K562 (cell line): ENCODE data around the gene SOX6. TPM values are rescaled to one million over a fixed set of nuclear protein-coding genes. Genes with fewer than 3 reads are reported as not detected.

Source experiments
- ATF7 ChIP-seq: fragments of 450-650 bp; IDR thresholded peaks from 2 replicates; pipeline ENCODE4 v1.7.1; 2014; ENCODE audit warnings: mild to moderate bottlenecking, moderate library complexity
- CEBPG ChIP-seq, 3 experiments: fragments of 200-800 bp in 1 of 3; sonication (Bioruptor generic) in 1 of 3; sonication (generic) in 1 of 3; formaldehyde crosslinking in 1 of 3; IDR thresholded peaks in 2 of 3; conservative IDR thresholded peaks in 1 of 3; 2 replicates each; pipeline versions ENCODE4 v1.6.1 to v1.8.0; 2016 to 2022; ENCODE audit warnings: missing compliant biosample characterization in 2 of 3, missing genetic modification characterization in 2 of 3, mild to moderate bottlenecking in 1 of 3, missing genetic modification reagents in 1 of 3
- DIDO1 ChIP-seq: fragments of 450-650 bp; IDR thresholded peaks from 2 replicates; pipeline ENCODE4 v1.6.1; 2016; ENCODE audit warnings: low read depth, missing biosample characterization, missing genetic modification characterization
- EHMT2 ChIP-seq: fragments of 450-650 bp; IDR thresholded peaks from 2 replicates; pipeline ENCODE4 v1.6.1; 2018; ENCODE audit warnings: antibody characterized with exemption
- SMC3 ChIP-seq: conservative IDR thresholded peaks from 2 replicates; pipeline ENCODE4 v1.6.1; 2011; ENCODE audit warnings: low read depth, low read length, improper control_type of control experiment; ENCODE audit not compliant: insufficient read depth
- SRSF3 ChIP-seq: fragments of 200-400 bp; formaldehyde crosslinking; IDR thresholded peaks from 2 replicates; pipeline ENCODE4 v1.6.1; 2016; ENCODE audit warnings: mild to moderate bottlenecking, low read length, moderate library complexity; ENCODE audit not compliant: insufficient read depth
- TAF1 ChIP-seq: IDR thresholded peaks from 2 replicates; pipeline ENCODE4 v1.6.1; 2011; ENCODE audit warnings: mild to moderate bottlenecking, low read length, moderate library complexity; ENCODE audit not compliant: insufficient read depth, control insufficient read depth, severe bottlenecking; ENCODE audit errors: extremely low read depth
- ZNF586 ChIP-seq: fragments of 450-650 bp; formaldehyde crosslinking; conservative IDR thresholded peaks from 2 replicates; pipeline ENCODE4 v1.4.0; 2020; ENCODE audit warnings: mild to moderate bottlenecking, moderate library complexity
- polyA plus RNA-seq, 8 experiments: library from polyadenylated mRNA; depleted of rRNA in 4 of 8; stranded (reverse) in 5 of 8; unstranded in 3 of 8; fragments of >200 nt; fragmentation: Nextera tagmentation in 2 of 8; fragmentation: Illumina TruSeq in 1 of 8; extraction: Ambion mirVana in 2 of 8; extraction: Trizol in 1 of 8; gene quantifications; 2 replicates each; pipeline versions ENCODE4 v1.2.1 to v1.2.3, GENCODE V29; 2011 to 2014; ENCODE audit warnings: inconsistent platforms in 1 of 8, missing spikeins in 1 of 8
- total RNA-seq, 7 experiments: library from RNA; depleted of rRNA in 6 of 7; stranded (reverse); fragments of >200 nt in 6 of 7; fragmentation: Illumina TruSeq in 2 of 7; extraction: Trizol in 2 of 7; gene quantifications; 2 replicates each; pipeline versions ENCODE4 v1.2.1 to v1.2.3, GENCODE V29; 2011 to 2021; ENCODE audit warnings: low replicate concordance in 1 of 7
- TF ChIP-seq, protein P1 (sequence below), 2 experiments: fragments of 450-650 bp; IDR thresholded peaks; 2 replicates each; pipeline ENCODE4 v1.6.1; 2016; ENCODE audit warnings: mild to moderate bottlenecking in 2 of 2, borderline replicate concordance in 1 of 2, low read depth in 1 of 2, moderate library complexity in 1 of 2
- TF ChIP-seq, protein P2 (sequence below): fragments of 450-650 bp; formaldehyde crosslinking; IDR thresholded peaks from 2 replicates; pipeline ENCODE4 v1.4.0; 2020; ENCODE audit warnings: mild to moderate bottlenecking, moderate library complexity

The SOX6 gene
- total and polyA plus RNA-seq, 9 of the 15 experiments (the other 6 are each of a cell fraction or from before 2014, with no cell fraction given), result 0.89 to 8.7 (median 5.7) TPM

DNA sequence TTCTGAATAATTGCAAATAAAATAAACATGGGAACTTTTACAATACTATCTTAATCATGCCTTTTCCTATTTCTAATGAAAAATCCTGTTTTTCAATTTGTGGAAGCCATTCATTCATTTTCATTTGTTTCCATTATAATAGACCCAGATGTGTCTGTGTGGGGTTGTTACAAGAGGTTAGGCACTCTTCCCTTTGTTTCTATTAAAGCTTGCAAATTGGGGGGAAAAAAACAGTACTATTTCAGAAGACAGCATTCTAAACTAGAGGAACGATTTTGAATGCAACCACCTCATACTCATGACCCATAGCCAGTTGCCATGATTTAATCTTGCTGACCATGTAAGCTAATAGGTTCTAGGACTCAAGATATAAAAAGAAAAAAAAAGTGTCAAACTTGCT is 175.5 kb downstream of the SOX6 start (continued):
- TF ChIP-seq, protein P1, sequence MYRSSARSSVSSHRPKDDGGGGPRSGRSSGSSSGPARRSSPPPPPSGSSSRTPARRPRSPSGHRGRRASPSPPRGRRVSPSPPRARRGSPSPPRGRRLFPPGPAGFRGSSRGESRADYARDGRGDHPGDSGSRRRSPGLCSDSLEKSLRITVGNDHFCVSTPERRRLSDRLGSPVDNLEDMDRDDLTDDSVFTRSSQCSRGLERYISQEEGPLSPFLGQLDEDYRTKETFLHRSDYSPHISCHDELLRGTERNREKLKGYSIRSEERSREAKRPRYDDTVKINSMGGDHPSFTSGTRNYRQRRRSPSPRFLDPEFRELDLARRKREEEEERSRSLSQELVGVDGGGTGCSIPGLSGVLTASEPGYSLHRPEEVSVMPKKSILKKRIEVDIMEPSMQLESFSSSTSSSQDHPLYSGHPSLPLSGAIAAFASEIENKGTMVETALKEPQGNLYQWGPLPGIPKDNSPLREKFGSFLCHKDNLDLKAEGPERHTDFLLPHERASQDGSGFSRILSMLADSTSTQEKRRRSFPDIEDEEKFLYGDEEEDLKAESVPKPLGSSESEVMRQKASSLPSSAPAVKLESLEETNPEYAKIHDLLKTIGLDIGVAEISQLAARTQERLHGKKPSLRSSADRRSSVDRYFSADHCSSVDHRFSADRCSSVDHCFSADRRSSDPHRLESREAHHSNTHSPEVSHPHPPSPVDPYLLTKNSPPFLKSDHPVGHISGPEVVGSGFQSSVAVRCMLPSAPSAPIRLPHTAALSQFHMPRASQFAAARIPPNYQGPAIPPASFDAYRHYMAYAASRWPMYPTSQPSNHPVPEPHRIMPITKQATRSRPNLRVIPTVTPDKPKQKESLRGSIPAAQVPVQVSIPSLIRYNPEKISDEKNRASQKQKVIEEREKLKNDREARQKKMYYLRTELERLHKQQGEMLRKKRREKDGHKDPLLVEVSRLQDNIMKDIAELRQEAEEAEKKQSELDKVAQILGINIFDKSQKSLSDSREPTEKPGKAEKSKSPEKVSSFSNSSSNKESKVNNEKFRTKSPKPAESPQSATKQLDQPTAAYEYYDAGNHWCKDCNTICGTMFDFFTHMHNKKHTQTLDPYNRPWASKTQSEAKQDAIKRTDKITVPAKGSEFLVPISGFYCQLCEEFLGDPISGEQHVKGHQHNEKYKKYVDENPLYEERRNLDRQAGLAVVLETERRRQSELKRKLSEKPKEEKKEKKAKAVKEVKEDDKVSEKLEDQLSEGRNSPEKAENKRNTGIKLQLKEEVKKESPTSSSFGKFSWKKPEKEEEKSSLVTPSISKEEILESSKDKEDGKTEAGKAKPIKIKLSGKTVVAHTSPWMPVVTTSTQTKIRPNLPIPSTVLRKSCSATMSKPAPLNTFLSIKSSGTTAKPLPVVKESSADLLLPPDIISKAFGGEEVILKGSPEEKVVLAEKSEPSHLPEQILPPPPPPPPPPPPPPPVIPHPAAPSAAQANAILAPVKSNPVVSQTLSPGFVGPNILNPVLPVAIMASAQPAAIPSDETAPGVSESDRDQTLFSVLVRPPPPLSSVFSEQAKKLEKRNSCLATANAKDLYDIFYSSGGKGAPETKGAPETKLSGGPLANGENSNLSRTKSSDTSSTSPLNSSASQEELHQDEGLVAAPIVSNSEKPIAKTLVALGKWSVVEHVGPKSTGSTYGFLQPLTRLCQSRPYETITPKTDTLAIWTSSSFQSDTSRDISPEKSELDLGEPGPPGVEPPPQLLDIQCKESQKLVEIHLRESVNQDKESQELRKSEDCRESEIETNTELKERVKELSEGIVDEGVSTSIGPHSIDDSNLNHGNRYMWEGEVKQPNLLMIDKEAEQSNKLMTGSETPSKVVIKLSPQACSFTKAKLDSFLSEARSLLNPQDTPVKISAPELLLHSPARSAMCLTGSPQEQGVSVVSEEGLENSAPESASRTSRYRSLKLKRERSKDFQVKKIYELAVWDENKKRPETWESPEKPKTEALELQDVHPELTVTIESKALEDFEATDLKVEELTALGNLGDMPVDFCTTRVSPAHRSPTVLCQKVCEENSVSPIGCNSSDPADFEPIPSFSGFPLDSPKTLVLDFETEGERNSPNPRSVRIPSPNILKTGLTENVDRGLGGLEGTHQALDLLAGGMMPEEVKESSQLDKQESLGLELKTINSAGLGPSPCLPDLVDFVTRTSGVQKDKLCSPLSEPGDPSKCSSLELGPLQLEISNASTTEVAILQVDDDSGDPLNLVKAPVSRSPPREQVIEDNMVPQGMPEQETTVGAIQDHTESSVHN (IDR thresholded peaks at IDR 0.05; ENCODE audit: borderline replicate concordance in 1 of 2, low read depth in 1 of 2), result no peak
- TF ChIP-seq CEBPG (CRISPR knock-in tag; IDR thresholded peaks at IDR 0.05), result no peak
- no peak for TF ChIP-seq CEBPG (tag; conservative IDR thresholded peaks at IDR 0.05 in 1 of 2, IDR thresholded peaks at IDR 0.05 in 1 of 2)
- TF ChIP-seq, protein P2, sequence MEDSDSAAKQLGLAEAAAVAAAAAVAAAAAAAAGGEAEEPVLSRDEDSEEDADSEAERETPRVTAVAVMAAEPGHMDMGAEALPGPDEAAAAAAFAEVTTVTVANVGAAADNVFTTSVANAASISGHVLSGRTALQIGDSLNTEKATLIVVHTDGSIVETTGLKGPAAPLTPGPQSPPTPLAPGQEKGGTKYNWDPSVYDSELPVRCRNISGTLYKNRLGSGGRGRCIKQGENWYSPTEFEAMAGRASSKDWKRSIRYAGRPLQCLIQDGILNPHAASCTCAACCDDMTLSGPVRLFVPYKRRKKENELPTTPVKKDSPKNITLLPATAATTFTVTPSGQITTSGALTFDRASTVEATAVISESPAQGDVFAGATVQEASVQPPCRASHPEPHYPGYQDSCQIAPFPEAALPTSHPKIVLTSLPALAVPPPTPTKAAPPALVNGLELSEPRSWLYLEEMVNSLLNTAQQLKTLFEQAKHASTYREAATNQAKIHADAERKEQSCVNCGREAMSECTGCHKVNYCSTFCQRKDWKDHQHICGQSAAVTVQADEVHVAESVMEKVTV, result no peak
- no peak for TF ChIP-seq SRSF3
- TF ChIP-seq EHMT2, result no peak
- no peak for TF ChIP-seq ATF7
- TF ChIP-seq SMC3, result no peak
- TF ChIP-seq TAF1, result no peak
- no peak for TF ChIP-seq DIDO1 (tag)
- no peak for TF ChIP-seq ZNF586 (CRISPR knock-in tag)
